HTR-8/SVneo (cell line): ENCODE data around the gene ORMDL3.
"Not testable (repeated sequence)": the region's sequence is repeated elsewhere in the genome, so short reads cannot be mapped to it uniquely, and the experiment has no call there.

Experiments
- DNase-seq: peaks from one replicate; pipeline ENCODE4 v3.0.0; 2011; ENCODE audit warnings: low spot score, mixed read lengths; ENCODE audit not compliant: insufficient read length
- FAIRE-seq: peaks from 2 replicates; lab custom pipeline; 2011; peaks lifted over from hg19 to GRCh38; lab: Jason Lieb, UNC

Gene ORMDL3

DNA sequence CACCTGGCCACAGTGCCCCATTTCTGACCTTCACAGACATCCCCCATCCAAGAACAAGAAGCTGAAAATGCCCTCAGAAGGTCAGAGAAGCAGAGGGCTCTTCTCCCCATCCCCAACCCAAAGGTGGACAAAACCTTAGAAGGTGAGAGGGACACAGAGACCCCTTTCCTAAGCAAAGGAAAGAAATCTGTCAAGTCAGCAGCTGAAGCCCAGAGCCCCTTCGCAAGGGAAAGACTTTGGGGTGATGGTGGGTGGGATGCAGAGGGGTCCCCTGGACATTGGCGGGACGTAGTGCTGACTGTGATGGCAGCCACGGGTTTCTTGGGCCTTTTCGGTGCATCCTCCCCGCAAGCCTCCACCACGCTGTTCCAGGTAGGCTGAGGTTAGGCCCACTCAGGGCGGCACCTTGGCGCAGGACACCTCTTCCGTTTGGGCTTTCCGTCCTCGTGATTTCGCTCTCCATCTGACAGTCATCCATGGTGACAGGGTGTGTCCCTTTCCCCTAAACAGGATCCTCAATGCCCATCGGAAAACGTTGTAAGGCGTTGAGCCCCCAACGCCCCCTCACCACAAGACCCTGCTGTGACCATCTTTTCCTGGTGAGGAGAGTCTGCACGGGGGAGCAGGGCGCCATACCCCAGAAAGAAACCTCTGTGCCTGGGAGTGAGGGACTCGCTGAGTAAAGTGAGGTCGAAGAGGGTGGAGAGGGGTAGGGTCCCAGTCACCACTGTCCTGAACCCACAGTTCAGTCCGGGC is 24.7 kb upstream of the ORMDL3 start:
- peak; percentile 81 for FAIRE-seq
- DNase-seq: no peak

DNA sequence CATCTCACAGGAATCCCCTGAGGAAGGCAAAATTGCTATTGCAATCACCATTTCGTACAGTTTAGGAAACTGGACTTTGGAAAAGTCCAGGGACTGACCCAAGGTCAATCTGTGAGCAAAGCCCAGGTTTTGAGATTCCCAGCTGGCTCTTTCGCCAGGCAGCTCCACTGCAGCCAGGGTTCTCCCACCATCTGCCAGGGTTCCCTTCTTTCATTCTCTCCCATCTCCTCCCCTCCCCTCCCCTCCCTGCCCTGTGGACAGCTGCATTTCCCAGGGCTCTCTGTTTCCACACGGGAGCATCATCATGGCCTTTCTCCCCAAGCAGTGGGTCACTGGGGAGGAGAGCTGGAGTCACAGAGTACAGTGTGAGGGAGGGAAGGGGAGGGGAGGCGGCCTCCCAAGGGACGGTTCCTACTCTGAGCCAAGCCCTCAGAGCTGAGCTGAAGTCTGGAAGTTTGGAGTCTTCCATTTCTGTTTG is 23.5 kb upstream of the ORMDL3 start:
- DNase-seq (no peak), FAIRE-seq (no peak)

DNA sequence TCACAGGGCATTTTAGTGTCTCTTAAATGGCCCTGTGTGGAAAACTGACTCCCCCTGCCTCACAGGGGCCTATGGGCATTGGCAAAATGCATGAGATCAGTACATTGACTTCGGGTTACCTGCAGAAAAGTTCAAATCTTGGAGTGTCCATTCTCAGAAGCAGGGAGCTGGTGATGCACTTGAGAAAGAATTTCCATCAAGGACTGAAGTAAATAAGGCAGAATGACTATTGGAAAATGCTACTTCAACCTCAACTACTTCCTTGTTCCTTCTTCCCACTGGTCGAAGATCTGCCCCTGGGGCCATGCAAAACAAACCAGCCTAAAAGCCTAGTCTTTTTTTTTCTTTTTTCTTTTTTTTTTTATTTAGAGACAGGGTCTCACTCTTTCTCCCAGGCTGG is 21.6 kb upstream of the ORMDL3 start:
- DNase-seq (no peak), FAIRE-seq (peak; percentile 48)

- FAIRE-seq, DNase-seq: not testable (repeated sequence)
These were observed 21.1 kb upstream of the ORMDL3 start for GRCh38 chr17:39948489-39948828.

- FAIRE-seq (peak; percentile 36), DNase-seq (no peak)
These were observed 19.3 kb upstream of the ORMDL3 start for GRCh38 chr17:39946551-39947330.

DNA sequence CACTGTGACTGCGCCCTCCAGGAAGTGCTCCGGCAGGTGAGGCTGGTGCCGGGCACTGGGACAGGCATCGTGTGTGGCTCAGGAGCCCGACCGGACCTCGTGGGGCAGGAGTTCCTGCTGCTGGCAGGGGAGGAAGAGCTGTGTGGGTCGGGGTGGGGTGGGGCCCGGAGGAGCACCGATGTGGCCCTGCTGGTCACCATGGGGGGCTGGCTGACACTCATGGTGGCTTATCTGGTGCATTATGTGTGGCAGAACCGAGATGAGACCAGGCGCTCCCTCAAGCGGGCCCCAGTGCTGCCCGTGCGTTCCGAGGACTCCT is 17.0 kb upstream of the ORMDL3 start:
- no peak for DNase-seq
- FAIRE-seq: no peak

- FAIRE-seq (no peak), DNase-seq (no peak)
These were observed 16.4 kb upstream of the ORMDL3 start for GRCh38 chr17:39943702-39944392.

DNA sequence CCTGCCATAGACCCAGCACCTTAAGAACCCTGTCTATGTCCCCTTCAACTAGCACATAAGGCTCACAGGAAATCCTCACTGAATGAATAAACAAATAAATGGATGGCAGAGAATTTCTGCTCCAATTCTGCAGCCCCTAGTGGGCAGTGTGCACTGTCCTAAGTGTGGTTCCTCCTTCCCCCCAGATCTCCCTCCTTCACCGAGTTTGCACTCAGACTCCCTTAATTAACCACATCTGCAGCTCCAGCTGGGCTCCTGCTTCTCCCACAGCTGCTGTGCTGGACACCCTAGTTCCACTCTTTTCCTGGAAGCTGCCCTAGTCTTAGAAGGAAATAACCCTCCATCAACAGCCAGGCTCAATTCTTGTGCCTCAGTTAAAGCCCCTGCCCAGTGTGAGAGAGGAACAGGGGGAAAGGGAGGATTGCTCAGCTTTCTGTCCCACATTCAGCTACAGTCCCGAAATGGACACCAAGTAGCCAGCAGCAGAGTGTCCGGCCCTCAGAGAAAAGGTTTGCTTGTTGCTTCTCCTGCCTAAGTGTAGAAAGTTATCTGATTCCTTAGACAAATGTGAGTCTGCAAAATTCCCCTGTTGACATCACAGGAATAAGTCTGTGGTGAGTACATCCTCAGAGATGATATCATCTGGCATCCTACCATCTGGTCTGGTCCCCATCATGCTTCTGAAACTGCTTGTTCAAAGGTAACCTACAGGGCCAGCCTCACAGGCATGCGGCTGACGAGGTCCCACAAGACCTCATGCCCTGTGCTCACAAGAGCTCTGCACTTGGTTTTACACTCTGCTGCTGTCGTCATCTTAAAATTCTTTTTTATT is 12.4 kb upstream of the ORMDL3 start:
- FAIRE-seq (peak; percentile 90), DNase-seq (peak; percentile 62)

GRCh38 chr17:39939106-39939505 is 11.7 kb upstream of the ORMDL3 start:
- no peak for DNase-seq
- no peak for FAIRE-seq

DNA sequence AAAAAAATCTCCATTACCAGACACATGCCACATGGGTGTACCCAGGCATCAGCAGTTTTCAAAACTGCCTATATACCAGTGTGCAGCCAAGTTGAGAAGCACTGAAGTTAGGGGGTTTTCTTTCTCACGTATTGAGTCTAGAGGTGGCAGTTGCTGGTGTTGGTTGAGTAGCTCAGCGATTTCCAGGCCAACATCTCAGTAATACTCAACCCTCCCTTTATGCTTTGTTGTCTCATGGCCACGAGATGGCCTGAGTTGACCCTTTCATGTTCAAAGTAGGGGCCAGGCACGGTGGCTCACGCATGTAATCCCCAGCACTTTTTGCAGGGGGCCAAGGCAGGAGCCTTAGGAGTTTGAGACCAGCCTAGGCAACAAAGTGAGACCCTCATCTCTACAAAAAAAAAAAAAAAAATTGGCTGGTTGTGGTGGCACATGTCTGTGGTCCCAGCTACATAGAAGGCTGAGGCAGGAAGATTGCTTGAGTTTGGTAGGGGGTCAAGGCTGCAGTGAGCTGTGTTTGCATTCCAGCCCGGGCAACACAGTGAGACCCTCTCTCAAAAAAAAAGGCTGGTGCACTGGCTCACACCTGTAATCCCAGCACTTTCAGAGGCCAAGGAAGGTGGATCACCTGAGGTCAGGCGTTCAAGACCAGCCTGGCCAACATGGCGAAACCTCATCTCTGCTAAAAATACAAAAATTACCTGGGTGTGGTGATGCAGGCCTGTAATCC is 10.9 kb upstream of the ORMDL3 start:
- FAIRE-seq (no peak), DNase-seq (no peak)

GRCh38 chr17:39937447-39937846 is 10.0 kb upstream of the ORMDL3 start:
- DNase-seq (no peak), FAIRE-seq (no peak)

DNA sequence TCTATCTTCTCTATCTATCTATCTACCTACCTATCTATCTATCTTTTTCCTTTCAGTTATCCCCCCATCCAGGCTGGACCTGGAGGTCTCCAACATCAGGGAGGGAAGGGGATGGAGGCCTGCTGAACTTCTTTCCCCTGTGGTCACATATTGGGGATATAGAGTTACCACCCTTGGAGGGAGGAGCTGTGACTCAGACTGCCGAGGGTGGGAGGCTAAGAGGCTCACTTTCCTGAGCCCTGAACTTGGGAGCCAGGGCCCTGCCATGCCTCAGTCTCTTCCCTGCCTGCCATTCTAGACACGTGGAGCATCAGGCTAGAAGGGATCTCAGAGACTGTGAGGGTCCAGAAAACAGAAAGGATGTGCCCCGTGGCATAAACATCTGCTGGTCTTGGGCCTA is 8.5 kb upstream of the ORMDL3 start:
- FAIRE-seq (no peak), DNase-seq (no peak)

- no peak for FAIRE-seq
These were observed 6.9 kb upstream of the ORMDL3 start for GRCh38 chr17:39934324-39934723.

DNA sequence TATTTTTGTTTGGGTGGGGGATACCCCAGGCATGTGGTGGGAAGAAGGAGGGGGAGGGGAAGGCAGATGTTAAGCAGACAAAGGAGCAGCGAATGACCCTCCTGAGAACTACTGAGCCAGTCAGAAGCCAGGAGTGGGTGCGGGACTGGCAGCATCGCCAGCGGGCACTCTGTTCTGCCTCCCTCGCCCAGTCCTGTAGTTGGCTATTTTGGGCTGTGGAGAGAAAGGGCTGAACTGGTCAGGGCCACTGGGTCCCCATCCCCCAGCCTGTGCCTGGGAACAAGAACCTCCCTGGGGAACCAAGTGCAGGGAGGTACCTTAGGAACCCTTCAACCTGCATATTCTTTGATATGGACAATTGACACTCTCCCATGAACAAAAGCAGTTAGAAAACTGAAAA is 6.5 kb upstream of the ORMDL3 start:
- no peak for DNase-seq
- FAIRE-seq: no peak

More at GRCh38 chr17:39934324-39934723, 6.9 kb upstream of the ORMDL3 start:
- DNase-seq: no peak

- DNase-seq: peak; percentile 54
- FAIRE-seq: no peak
These were observed 2.4 kb upstream of the ORMDL3 start for GRCh38 chr17:39929646-39930407.

GRCh38 chr17:39928858-39929645 is 1.7 kb upstream of the ORMDL3 start:
- DNase-seq (peak; percentile 73), FAIRE-seq (peak; percentile 49)

DNA sequence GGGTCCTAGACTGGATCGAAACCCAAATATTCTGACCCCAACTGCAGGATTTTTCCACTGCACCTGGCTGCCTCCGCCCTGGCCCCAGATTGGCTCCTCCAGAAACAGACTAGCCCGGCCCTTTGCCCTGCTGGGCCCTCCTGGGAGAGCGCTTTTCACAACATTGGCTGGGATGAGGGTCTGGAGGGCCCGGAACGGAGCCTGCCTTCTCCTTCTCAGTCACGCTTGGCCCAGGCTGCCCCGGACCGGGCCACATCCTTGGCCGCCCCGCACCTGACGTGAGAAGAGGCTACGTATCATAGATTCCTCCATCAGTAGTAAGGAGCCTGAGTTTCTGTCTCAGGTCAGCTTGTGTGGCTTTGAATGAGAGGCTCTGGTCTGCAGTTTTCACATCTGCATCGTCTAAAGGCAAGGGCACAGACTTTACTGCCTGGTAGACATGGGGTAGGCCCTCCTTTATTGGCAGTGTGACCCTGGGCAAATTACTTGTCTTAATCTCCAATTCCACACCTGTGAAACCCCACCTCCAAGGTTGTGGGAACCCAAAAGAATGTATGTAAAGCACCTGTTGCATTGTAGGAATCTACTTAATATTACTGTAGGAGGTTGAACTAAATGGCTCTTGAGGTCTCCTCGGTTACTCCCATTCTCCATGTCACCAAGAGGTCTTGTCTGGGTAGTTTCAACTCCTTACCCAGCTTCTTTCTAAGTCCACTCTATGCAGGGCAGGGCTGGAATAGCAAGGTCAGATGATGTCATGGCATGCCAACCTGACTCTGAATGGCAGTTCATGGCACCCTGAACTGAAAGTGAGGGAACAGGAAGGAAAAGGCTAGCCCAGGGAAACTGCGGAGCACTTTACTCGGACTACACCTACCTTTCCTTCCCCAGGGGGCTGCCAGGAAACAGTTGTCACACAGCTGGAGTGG is 792 bp upstream of the ORMDL3 start:
- DNase-seq: no peak
- FAIRE-seq: peak; percentile 64
